Measurements from ENCODE around the gene SHMT2. TPM values are rescaled to one million over a fixed set of nuclear protein-coding genes. Genes with fewer than 3 reads are reported as not detected.

Gene SHMT2
- total and polyA plus RNA-seq, 2 donors (not counting 1 experiment from before 2014, with no cell fraction given): 154 to 380 TPM

GRCh38 chr12:57261428-57261865, 31.9 kb downstream of the SHMT2 start:
- DNase-seq (ENCODE audit: low read depth in 2 of 2): no peak
- H3K4me1 ChIP-seq (ENCODE audit: control insufficient read depth, extremely low read depth, insufficient read depth, low read length): no peaks in the 10 kb centered on the region
- TF ChIP-seq, protein P1, sequence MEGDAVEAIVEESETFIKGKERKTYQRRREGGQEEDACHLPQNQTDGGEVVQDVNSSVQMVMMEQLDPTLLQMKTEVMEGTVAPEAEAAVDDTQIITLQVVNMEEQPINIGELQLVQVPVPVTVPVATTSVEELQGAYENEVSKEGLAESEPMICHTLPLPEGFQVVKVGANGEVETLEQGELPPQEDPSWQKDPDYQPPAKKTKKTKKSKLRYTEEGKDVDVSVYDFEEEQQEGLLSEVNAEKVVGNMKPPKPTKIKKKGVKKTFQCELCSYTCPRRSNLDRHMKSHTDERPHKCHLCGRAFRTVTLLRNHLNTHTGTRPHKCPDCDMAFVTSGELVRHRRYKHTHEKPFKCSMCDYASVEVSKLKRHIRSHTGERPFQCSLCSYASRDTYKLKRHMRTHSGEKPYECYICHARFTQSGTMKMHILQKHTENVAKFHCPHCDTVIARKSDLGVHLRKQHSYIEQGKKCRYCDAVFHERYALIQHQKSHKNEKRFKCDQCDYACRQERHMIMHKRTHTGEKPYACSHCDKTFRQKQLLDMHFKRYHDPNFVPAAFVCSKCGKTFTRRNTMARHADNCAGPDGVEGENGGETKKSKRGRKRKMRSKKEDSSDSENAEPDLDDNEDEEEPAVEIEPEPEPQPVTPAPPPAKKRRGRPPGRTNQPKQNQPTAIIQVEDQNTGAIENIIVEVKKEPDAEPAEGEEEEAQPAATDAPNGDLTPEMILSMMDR (conservative IDR thresholded peaks at IDR 0.05 in 1 of 2, IDR thresholded peaks at IDR 0.05 in 1 of 2; ENCODE audit: low read depth in 1 of 2, low read length in 2 of 2): no peak
- no peak for TF ChIP-seq EZH2 (IDR thresholded peaks at IDR 0.05; ENCODE audit: low read length, missing control alignments)
- H3K27me3 ChIP-seq (ENCODE audit: control insufficient read depth, insufficient read depth, low read length): no peaks in the 10 kb centered on the region
- H3K4me2 ChIP-seq (ENCODE audit: extremely low read depth, insufficient read depth, low read length): no peak overlapping the region
- no peak overlapping the region for H3K9ac ChIP-seq (ENCODE audit: insufficient read depth, low read length)
- no peak overlapping the region for H2AFZ ChIP-seq (ENCODE audit: low read length)
- H3K36me3 ChIP-seq (ENCODE audit: control insufficient read depth, insufficient read depth, low read length): peaks cover 8% of the 10 kb centered on the region
- H3K79me2 ChIP-seq (ENCODE audit: control insufficient read depth, insufficient read depth, low read length): no peaks in the 10 kb centered on the region
- no peak overlapping the region for H3K4me3 ChIP-seq (replicated peaks in 1 of 4; ENCODE audit: control extremely low read depth in 1 of 4, insufficient read depth in 1 of 4, low read depth in 3 of 4, low read length in 4 of 4)
- no peaks in the 10 kb centered on the region for H4K20me1 ChIP-seq (ENCODE audit: control insufficient read depth, extremely low read depth, insufficient read depth, low read length)
- H3K9me3 ChIP-seq (ENCODE audit: control insufficient read depth, insufficient read depth, low read depth, low read length): no peaks in the 10 kb centered on the region
- no peak overlapping the region for H3K27ac ChIP-seq (ENCODE audit: insufficient read depth, low read length)

- no peak overlapping the region for H3K27ac ChIP-seq (ENCODE audit: insufficient read depth, low read length)
- no peaks in the 10 kb centered on the region for H3K9me3 ChIP-seq (ENCODE audit: control insufficient read depth, insufficient read depth, low read depth, low read length)
- H3K9ac ChIP-seq (ENCODE audit: insufficient read depth, low read length): no peak overlapping the region
- no peak overlapping the region for H3K4me3 ChIP-seq (replicated peaks in 1 of 4; ENCODE audit: control extremely low read depth in 1 of 4, insufficient read depth in 1 of 4, low read depth in 3 of 4, low read length in 4 of 4)
- H3K4me2 ChIP-seq (ENCODE audit: extremely low read depth, insufficient read depth, low read length): no peak overlapping the region
- H4K20me1 ChIP-seq (ENCODE audit: control insufficient read depth, extremely low read depth, insufficient read depth, low read length): no peaks in the 10 kb centered on the region
- no peak for DNase-seq (ENCODE audit: low read depth in 2 of 2)
- peaks cover 8% of the 10 kb centered on the region for H3K36me3 ChIP-seq (ENCODE audit: control insufficient read depth, insufficient read depth, low read length)
- H2AFZ ChIP-seq (ENCODE audit: low read length): no peak overlapping the region
- H3K4me1 ChIP-seq (ENCODE audit: control insufficient read depth, extremely low read depth, insufficient read depth, low read length): no peaks in the 10 kb centered on the region
- no peaks in the 10 kb centered on the region for H3K27me3 ChIP-seq (ENCODE audit: control insufficient read depth, insufficient read depth, low read length)
- H3K79me2 ChIP-seq (ENCODE audit: control insufficient read depth, insufficient read depth, low read length): no peaks in the 10 kb centered on the region
- TF ChIP-seq, protein P1 (conservative IDR thresholded peaks at IDR 0.05 in 1 of 2, IDR thresholded peaks at IDR 0.05 in 1 of 2; ENCODE audit: low read depth in 1 of 2, low read length in 2 of 2): no peak
Observed at GRCh38 chr12:57262126-57262822, 32.8 kb downstream of the SHMT2 start.

DNA sequence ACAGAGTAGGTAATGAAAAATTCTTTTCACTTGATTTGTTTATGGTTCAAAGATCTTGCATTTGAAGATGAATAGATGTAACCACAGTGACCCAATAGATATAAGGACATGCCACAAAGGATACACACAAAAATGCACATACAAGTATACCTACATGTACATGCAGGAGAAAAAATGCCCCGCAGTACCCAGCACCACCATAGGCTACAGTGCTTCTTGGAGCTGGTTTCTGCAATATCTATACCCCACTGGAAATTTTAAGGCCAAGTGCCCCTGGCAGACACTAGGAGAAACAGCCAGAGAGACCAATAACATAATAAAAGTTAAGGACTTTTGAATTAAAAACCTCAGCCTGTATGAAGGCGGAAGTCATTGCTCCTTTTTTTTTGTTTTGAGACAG, 33.6 kb downstream of the SHMT2 start:
- no peaks in the 10 kb centered on the region for H3K9me3 ChIP-seq (ENCODE audit: control insufficient read depth, insufficient read depth, low read depth, low read length)
- no peak overlapping the region for H2AFZ ChIP-seq (ENCODE audit: low read length)
- no peaks in the 10 kb centered on the region for H3K4me1 ChIP-seq (ENCODE audit: control insufficient read depth, extremely low read depth, insufficient read depth, low read length)
- TF ChIP-seq EZH2 (IDR thresholded peaks at IDR 0.05; ENCODE audit: low read length, missing control alignments): no peak
- TF ChIP-seq, protein P1 (conservative IDR thresholded peaks at IDR 0.05 in 1 of 2, IDR thresholded peaks at IDR 0.05 in 1 of 2; ENCODE audit: low read depth in 1 of 2, low read length in 2 of 2): no peak
- H3K4me2 ChIP-seq (ENCODE audit: extremely low read depth, insufficient read depth, low read length): no peak overlapping the region
- no peak overlapping the region for H3K9ac ChIP-seq (ENCODE audit: insufficient read depth, low read length)
- H3K36me3 ChIP-seq (ENCODE audit: control insufficient read depth, insufficient read depth, low read length): peaks cover 5% of the 10 kb centered on the region
- no peak for DNase-seq (ENCODE audit: low read depth in 2 of 2)
- H3K79me2 ChIP-seq (ENCODE audit: control insufficient read depth, insufficient read depth, low read length): no peaks in the 10 kb centered on the region
- H3K4me3 ChIP-seq (replicated peaks in 1 of 4; ENCODE audit: control extremely low read depth in 1 of 4, insufficient read depth in 1 of 4, low read depth in 3 of 4, low read length in 4 of 4): no peak overlapping the region
- H3K27me3 ChIP-seq (ENCODE audit: control insufficient read depth, insufficient read depth, low read length): no peaks in the 10 kb centered on the region
- no peaks in the 10 kb centered on the region for H4K20me1 ChIP-seq (ENCODE audit: control insufficient read depth, extremely low read depth, insufficient read depth, low read length)
- H3K27ac ChIP-seq (ENCODE audit: insufficient read depth, low read length): no peak overlapping the region
